ENCODE results near the gene MANBA.
A peak's percentile ranks its signal among the peaks of the same experiment; 100 is the strongest.
"Not testable (repeated sequence)": the region's sequence is repeated elsewhere in the genome, so short reads cannot be mapped to it uniquely, and the experiment has no call there.

The MANBA gene

DNA sequence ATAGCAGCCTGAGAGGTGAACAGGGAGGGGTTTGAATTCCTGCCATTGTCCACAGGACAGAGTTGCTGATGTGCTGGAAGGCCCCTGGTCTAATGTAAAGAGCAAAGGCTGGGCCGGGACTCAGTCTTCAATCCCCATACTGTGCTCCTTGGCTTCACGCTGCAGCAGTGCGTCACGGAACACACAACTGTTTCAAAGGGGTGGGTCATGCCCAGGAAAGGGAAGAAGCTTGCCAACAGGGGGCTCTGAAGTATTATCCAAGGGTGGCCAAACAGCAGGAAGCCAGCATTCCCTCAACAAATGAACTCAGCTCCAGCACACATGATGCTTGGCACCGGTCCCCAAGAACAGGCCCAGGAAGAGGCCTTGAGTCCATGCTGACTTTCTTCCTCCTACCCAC lies 137.1 kb downstream of the MANBA start:
- ChIA-PET POLR2A (no interaction called here), CTCF (interaction anchor here (0.9 to 10.8 kb wide), 9 partner anchors 11 to 468 kb away, joined by 3 to 87 read pairs (median 4); no protein-coding TSS in a partner anchor)
- no peaks in the 10 kb centered on the region for H3K9me3 ChIP-seq (ENCODE audit: control extremely low read depth in 1 of 5, control insufficient read depth in 4 of 5, insufficient read depth in 2 of 5, low read depth in 1 of 5, low read length in 4 of 5)
- H3K36me3 ChIP-seq (ENCODE audit: control insufficient read depth in 4 of 4, insufficient read depth in 4 of 4, low read length in 3 of 4): no peaks in the 10 kb centered on the region
- H3K27ac ChIP-seq (ENCODE audit: insufficient read depth in 1 of 2, low read depth in 1 of 2, low read length in 2 of 2, poor library complexity in 1 of 2, severe bottlenecking in 2 of 2): no peak overlapping the region
- H3K4me3 ChIP-seq (ENCODE audit: control insufficient read depth in 1 of 7, extremely low read depth in 1 of 7, insufficient read depth in 4 of 7, low read depth in 2 of 7, low read length in 6 of 7): no peak overlapping the region
- H3K4me1 ChIP-seq (ENCODE audit: control extremely low read depth in 1 of 4, control insufficient read depth in 4 of 4, insufficient read depth in 4 of 4, low read length in 3 of 4): peaks cover 0 to 12% (median 6%) of the 10 kb centered on the region in 4 experiments
- no peaks in the 10 kb centered on the region for H3K27me3 ChIP-seq (replicated peaks in 2 of 5; ENCODE audit: control insufficient read depth in 4 of 5, insufficient read depth in 5 of 5, low read length in 4 of 5)
- WGBS (ENCODE audit: insufficient coverage): 98% methylated on average over 5 of the region's 5 CpGs
- no peak for DNase-seq

DNA sequence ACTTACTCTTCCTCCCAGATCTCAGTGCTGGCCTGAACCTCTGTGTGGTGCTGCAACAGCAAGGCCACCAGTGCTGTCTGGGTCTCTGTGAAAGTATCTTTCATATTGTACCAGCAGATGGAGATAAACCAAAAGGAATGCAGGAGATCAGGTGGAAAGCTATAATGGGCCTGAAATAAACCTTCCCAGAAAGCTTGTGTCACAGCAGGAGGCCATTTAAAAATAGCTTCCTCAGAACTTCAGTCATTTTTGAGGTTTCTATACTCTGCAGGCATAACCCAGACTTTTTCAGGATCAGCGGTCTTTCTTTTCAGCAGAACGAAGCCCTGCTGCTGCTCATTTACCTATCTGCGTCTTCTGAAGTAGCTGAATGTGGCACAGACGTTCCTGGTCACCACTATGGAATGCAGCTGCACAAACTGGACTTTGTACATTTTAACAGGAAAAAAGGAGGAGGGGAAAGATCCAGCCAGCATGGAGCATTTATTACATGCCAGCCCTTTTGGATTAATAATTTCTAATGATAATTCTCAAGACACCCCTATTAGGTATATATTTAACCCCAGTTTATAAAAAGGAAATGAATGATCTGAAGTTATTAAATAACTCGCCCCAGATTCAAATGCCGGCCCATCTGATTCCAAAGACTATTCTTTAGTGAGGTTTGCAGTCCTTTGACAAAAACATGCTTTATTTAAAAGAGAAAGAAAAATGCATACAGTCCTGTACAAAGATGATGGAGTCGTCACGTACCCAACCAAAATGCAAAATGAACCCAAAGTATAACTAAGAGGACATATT lies 139.9 kb downstream of the MANBA start:
- DNase-seq: peak; percentile 65 to 77 (median 77)
- no peak overlapping the region for H3K4me3 ChIP-seq (ENCODE audit: control insufficient read depth in 1 of 7, extremely low read depth in 1 of 7, insufficient read depth in 4 of 7, low read depth in 2 of 7, low read length in 6 of 7)

DNA sequence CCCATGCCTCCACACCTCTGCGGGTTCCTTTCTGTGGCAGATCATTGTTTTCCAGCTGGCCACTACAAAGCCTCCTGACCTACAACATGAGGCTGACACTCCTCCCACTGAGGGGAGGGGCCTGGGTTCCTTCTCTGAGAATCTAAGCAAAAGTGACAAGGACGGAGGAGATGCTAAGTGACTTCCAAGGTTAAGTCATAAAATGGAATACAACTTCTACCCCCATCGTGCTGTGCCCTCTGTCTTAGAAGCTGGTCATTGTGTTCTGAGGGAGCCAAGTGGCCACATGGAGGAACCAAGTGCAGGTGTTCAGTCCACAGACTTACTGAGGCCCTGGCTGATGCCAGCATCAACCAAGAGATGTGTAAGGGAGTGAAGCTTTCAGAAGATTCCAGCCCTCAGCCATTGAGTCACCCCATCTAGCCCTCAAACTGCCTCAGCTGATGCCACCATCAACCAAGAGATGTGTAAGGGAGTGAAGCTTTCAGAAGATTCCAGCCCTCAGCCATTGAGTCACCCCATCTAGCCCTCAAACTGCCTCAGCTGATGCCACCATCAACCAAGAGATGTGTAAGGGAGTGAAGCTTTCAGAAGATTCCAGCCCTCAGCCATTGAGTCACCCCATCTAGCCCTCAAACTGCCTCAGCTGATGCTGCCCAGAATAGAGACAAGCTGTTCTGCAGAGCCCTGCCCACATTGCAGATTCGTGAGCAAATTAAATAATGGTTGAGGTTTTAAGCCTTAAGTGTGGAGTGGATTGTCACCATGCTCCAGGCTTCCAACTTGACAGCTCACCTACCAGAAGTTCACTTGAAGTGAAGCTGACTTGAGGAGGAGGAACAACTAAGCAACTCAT lies 140.8 kb downstream of the MANBA start:
- 94% methylated on average over 3 of the region's 4 CpGs for WGBS (ENCODE audit: insufficient coverage)
- H3K27me3 ChIP-seq (replicated peaks in 2 of 5; ENCODE audit: control insufficient read depth in 4 of 5, insufficient read depth in 5 of 5, low read length in 4 of 5); H3K9me3 ChIP-seq (ENCODE audit: control extremely low read depth in 1 of 5, control insufficient read depth in 4 of 5, insufficient read depth in 2 of 5, low read depth in 1 of 5, low read length in 4 of 5); POLR2A ChIA-PET; H3K27ac ChIP-seq (ENCODE audit: insufficient read depth in 1 of 2, low read depth in 1 of 2, low read length in 2 of 2, poor library complexity in 1 of 2, severe bottlenecking in 2 of 2); H3K4me1 ChIP-seq (ENCODE audit: control extremely low read depth in 1 of 4, control insufficient read depth in 4 of 4, insufficient read depth in 4 of 4, low read length in 3 of 4); DNase-seq; H3K4me3 ChIP-seq (ENCODE audit: control insufficient read depth in 1 of 7, extremely low read depth in 1 of 7, insufficient read depth in 4 of 7, low read depth in 2 of 7, low read length in 6 of 7): not testable (repeated sequence)
- peaks cover 5 to 16% (median 14%) of the 10 kb centered on the region in 4 experiments for H3K36me3 ChIP-seq (ENCODE audit: control insufficient read depth in 4 of 4, insufficient read depth in 4 of 4, low read length in 3 of 4)
- CTCF ChIA-PET: interaction anchor here (1.0 to 10.8 kb wide), 13 partner anchors 8 to 472 kb away, joined by 3 to 87 read pairs (median 5); no protein-coding TSS in a partner anchor

More for the DNA sequence above, 139.9 kb downstream of the MANBA start:
- ChIA-PET POLR2A (no interaction called here), CTCF (interaction anchor here (0.6 to 10.8 kb wide), 18 partner anchors 9 to 481 kb away, joined by 3 to 87 read pairs (median 4); no protein-coding TSS in a partner anchor)
- 98% methylated on average over 6 of the region's 8 CpGs for WGBS (ENCODE audit: insufficient coverage)
- Histone ChIP-seq H3K4me1 (ENCODE audit: control extremely low read depth in 1 of 4, control insufficient read depth in 4 of 4, insufficient read depth in 4 of 4, low read length in 3 of 4) (peaks cover 0 to 9% (median 5%) of the 10 kb centered on the region in 4 experiments), H3K36me3 (ENCODE audit: control insufficient read depth in 4 of 4, insufficient read depth in 4 of 4, low read length in 3 of 4) (peaks cover 5 to 12% (median 11%) of the 10 kb centered on the region in 4 experiments), H3K9me3 (ENCODE audit: control extremely low read depth in 1 of 5, control insufficient read depth in 4 of 5, insufficient read depth in 2 of 5, low read depth in 1 of 5, low read length in 4 of 5) (no peaks in the 10 kb centered on the region), H3K27me3 (replicated peaks in 2 of 5; ENCODE audit: control insufficient read depth in 4 of 5, insufficient read depth in 5 of 5, low read length in 4 of 5) (no peaks in the 10 kb centered on the region), H3K27ac (ENCODE audit: insufficient read depth in 1 of 2, low read depth in 1 of 2, low read length in 2 of 2, poor library complexity in 1 of 2, severe bottlenecking in 2 of 2) (no peak overlapping the region)

- H3K4me1 ChIP-seq (ENCODE audit: control extremely low read depth in 1 of 4, control insufficient read depth in 4 of 4, insufficient read depth in 4 of 4, low read length in 3 of 4); H3K27ac ChIP-seq (ENCODE audit: insufficient read depth in 1 of 2, low read depth in 1 of 2, low read length in 2 of 2, poor library complexity in 1 of 2, severe bottlenecking in 2 of 2); POLR2A ChIA-PET; DNase-seq; H3K27me3 ChIP-seq (replicated peaks in 2 of 5; ENCODE audit: control insufficient read depth in 4 of 5, insufficient read depth in 5 of 5, low read length in 4 of 5); H3K9me3 ChIP-seq (ENCODE audit: control extremely low read depth in 1 of 5, control insufficient read depth in 4 of 5, insufficient read depth in 2 of 5, low read depth in 1 of 5, low read length in 4 of 5); H3K4me3 ChIP-seq (ENCODE audit: control insufficient read depth in 1 of 7, extremely low read depth in 1 of 7, insufficient read depth in 4 of 7, low read depth in 2 of 7, low read length in 6 of 7): not testable (repeated sequence)
- peaks cover 8 to 26% (median 21%) of the 10 kb centered on the region in 4 experiments for H3K36me3 ChIP-seq (ENCODE audit: control insufficient read depth in 4 of 4, insufficient read depth in 4 of 4, low read length in 3 of 4)
- 88% methylated on average over 5 of the region's 9 CpGs for WGBS (ENCODE audit: insufficient coverage)
- CTCF ChIA-PET: interaction anchor here (0.8 to 10.8 kb wide), 4 partner anchors 9 to 473 kb away, joined by 4 to 87 read pairs (median 26); no protein-coding TSS in a partner anchor
These were observed 141.7 kb downstream of the MANBA start for GRCh38 chr4:102619021-102619420.

GRCh38 chr4:102616636-102617035 lies 144.1 kb downstream of the MANBA start:
- DNase-seq: peak in 1 of 3 donors; percentile 28
- POLR2A ChIA-PET: no interaction called here
- no peak overlapping the region for H3K27ac ChIP-seq (ENCODE audit: insufficient read depth in 1 of 2, low read depth in 1 of 2, low read length in 2 of 2, poor library complexity in 1 of 2, severe bottlenecking in 2 of 2)

DNA sequence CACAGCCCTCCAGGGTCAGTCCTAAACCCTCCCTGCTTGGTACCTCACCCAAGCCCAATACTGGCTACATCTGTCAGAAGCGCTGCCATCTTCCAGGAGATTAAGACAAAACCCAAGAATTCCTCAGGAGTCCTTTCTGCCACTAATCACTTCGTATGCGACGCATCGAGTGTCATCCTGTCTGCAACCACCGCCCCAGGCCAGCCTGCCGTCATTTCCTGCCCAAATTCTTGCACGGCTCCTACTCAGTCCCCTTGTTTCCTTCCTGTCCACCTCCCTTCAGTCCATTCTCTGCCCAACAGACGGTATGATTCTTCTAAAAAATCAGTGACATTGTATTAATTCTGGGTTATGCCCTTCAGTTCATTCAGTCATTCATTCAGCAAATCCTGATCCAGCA lies 146.0 kb downstream of the MANBA start:
- ChIA-PET CTCF (interaction anchor here (1.7 to 4.0 kb wide), 2 partner anchors 10 to 15 kb away, joined by 3 to 27 read pairs; no protein-coding TSS in a partner anchor), POLR2A (no interaction called here)
- Histone ChIP-seq H3K9me3 (ENCODE audit: control extremely low read depth in 1 of 5, control insufficient read depth in 4 of 5, insufficient read depth in 2 of 5, low read depth in 1 of 5, low read length in 4 of 5) (no peaks in the 10 kb centered on the region), H3K4me1 (ENCODE audit: control extremely low read depth in 1 of 4, control insufficient read depth in 4 of 4, insufficient read depth in 4 of 4, low read length in 3 of 4) (peaks cover 3 to 13% (median 6%) of the 10 kb centered on the region in 4 experiments), H3K27ac (ENCODE audit: insufficient read depth in 1 of 2, low read depth in 1 of 2, low read length in 2 of 2, poor library complexity in 1 of 2, severe bottlenecking in 2 of 2) (no peak overlapping the region), H3K36me3 (ENCODE audit: control insufficient read depth in 4 of 4, insufficient read depth in 4 of 4, low read length in 3 of 4) (peaks cover 19 to 65% (median 51%) of the 10 kb centered on the region in 4 experiments), H3K4me3 (ENCODE audit: control insufficient read depth in 1 of 7, extremely low read depth in 1 of 7, insufficient read depth in 4 of 7, low read depth in 2 of 7, low read length in 6 of 7) (no peak overlapping the region), H3K27me3 (replicated peaks in 2 of 5; ENCODE audit: control insufficient read depth in 4 of 5, insufficient read depth in 5 of 5, low read length in 4 of 5) (no peaks in the 10 kb centered on the region)
- 87% methylated on average over 9 of the region's 9 CpGs for WGBS (ENCODE audit: insufficient coverage)
- DNase-seq: no peak

More at GRCh38 chr4:102616636-102617035, 144.1 kb downstream of the MANBA start:
- Histone ChIP-seq H3K4me3 (ENCODE audit: control insufficient read depth in 1 of 7, extremely low read depth in 1 of 7, insufficient read depth in 4 of 7, low read depth in 2 of 7, low read length in 6 of 7) (no peak overlapping the region), H3K4me1 (ENCODE audit: control extremely low read depth in 1 of 4, control insufficient read depth in 4 of 4, insufficient read depth in 4 of 4, low read length in 3 of 4) (peaks cover 3 to 13% (median 8%) of the 10 kb centered on the region in 4 experiments), H3K36me3 (ENCODE audit: control insufficient read depth in 4 of 4, insufficient read depth in 4 of 4, low read length in 3 of 4) (peaks cover 14 to 48% (median 38%) of the 10 kb centered on the region in 4 experiments), H3K9me3 (ENCODE audit: control extremely low read depth in 1 of 5, control insufficient read depth in 4 of 5, insufficient read depth in 2 of 5, low read depth in 1 of 5, low read length in 4 of 5) (no peaks in the 10 kb centered on the region), H3K27me3 (replicated peaks in 2 of 5; ENCODE audit: control insufficient read depth in 4 of 5, insufficient read depth in 5 of 5, low read length in 4 of 5) (no peaks in the 10 kb centered on the region)
- WGBS (ENCODE audit: insufficient coverage): 98% methylated on average over 7 of the region's 9 CpGs
- CTCF ChIA-PET: interaction anchor here (0.7 to 10.8 kb wide), 2 partner anchors 36 to 475 kb away, joined by 3 to 87 read pairs; no protein-coding TSS in a partner anchor
